Fibroblast of skin of left biceps (primary cell): ENCODE measurements around the gene USP10.

Experiments
- DNase-seq, 2 experiments: peaks; one replicate each; pipeline ENCODE4 v3.0.0-alpha.2; 2013; ENCODE audit warnings: low read depth in 2 of 2

USP10 gene

GRCh38 chr16:84699712-84700445 is at the start of gene USP10:
Gene USP10 (plus strand): TSS chr16:84700000. CDS start chr16:84700091, 91 bp downstream.
- peak; percentile 28 to 32 for DNase-seq

- DNase-seq: peak; percentile 36 to 41
Observed at GRCh38 chr16:84650062-84650991, 49.5 kb upstream of the USP10 start.

GRCh38 chr16:84652566-84652965 is 47.2 kb upstream of the USP10 start:
- DNase-seq: no peak

GRCh38 chr16:84654238-84654637 is 45.6 kb upstream of the USP10 start:
- no peak for DNase-seq

GRCh38 chr16:84654998-84655397 is 44.8 kb upstream of the USP10 start:
- DNase-seq: no peak

- DNase-seq: no peak
Observed at GRCh38 chr16:84656649-84657048, 43.2 kb upstream of the USP10 start.

- DNase-seq: no peak
Observed at GRCh38 chr16:84657229-84657837, 42.5 kb upstream of the USP10 start.

GRCh38 chr16:84658690-84659089 is 41.1 kb upstream of the USP10 start:
- DNase-seq: no peak

GRCh38 chr16:84659656-84660300 is 40.0 kb upstream of the USP10 start:
- no peak for DNase-seq

GRCh38 chr16:84660973-84661372 is 38.8 kb upstream of the USP10 start:
- no peak for DNase-seq

- DNase-seq: no peak
Observed at GRCh38 chr16:84661418-84662060, 38.3 kb upstream of the USP10 start.

GRCh38 chr16:84662471-84662870 is 37.3 kb upstream of the USP10 start:
- DNase-seq: no peak

GRCh38 chr16:84663433-84664101 is 36.2 kb upstream of the USP10 start:
- DNase-seq: no peak

- DNase-seq: no peak
Observed at GRCh38 chr16:84665359-84665758, 34.4 kb upstream of the USP10 start.

GRCh38 chr16:84665843-84666242 is 34.0 kb upstream of the USP10 start:
- no peak for DNase-seq

GRCh38 chr16:84667600-84668309 is 32.0 kb upstream of the USP10 start:
- DNase-seq: no peak

GRCh38 chr16:84670063-84670462 is 29.7 kb upstream of the USP10 start:
- no peak for DNase-seq

GRCh38 chr16:84672276-84673202 is 27.3 kb upstream of the USP10 start:
- no peak for DNase-seq

GRCh38 chr16:84673203-84673535 is 26.6 kb upstream of the USP10 start:
- DNase-seq: no peak
